GM18951 (cell line): ENCODE results near the gene METTL25.

Source experiments
- POLR2A ChIP-seq: IDR thresholded peaks from 4 replicates; pipeline ENCODE4 v1.6.1; 2011; ENCODE audit warnings: mild to moderate bottlenecking; ENCODE audit not compliant: insufficient read length, insufficient read depth; ENCODE audit errors: extremely low read depth
- in situ Hi-C: fragments of 300-500 bp; cut with MboI; formaldehyde crosslinking; loops from one replicate; pipeline ENCODE4 v1.12.0; 2022; ENCODE audit warnings: low sequenced_read_pairs, mixed read lengths, inconsistent platforms; ENCODE audit not compliant: unreplicated experiment

The METTL25 gene

GRCh38 chr12:82414926-82415325, 56.6 kb downstream of the METTL25 start:
- in situ Hi-C loops, result no loop called here

GRCh38 chr12:82415402-82415801, 57.1 kb downstream of the METTL25 start:
- in situ Hi-C loops, result no loop called here
- TF ChIP-seq POLR2A, result no peak

More at GRCh38 chr12:82414926-82415325, 56.6 kb downstream of the METTL25 start:
- no peak for TF ChIP-seq POLR2A

GRCh38 chr12:82425241-82425640, 66.9 kb downstream of the METTL25 start:
- TF ChIP-seq POLR2A, result no peak
- in situ Hi-C loops, result no loop called here

GRCh38 chr12:82426081-82426480, 67.8 kb downstream of the METTL25 start:
- TF ChIP-seq POLR2A, result no peak
- in situ Hi-C loops, result no loop called here

- in situ Hi-C loops, result no loop called here
- no peak for TF ChIP-seq POLR2A
Measured at GRCh38 chr12:82426586-82426985, 68.3 kb downstream of the METTL25 start.

GRCh38 chr12:82430541-82431145, 72.3 kb downstream of the METTL25 start:
- no peak for TF ChIP-seq POLR2A
- in situ Hi-C loops, result no loop called here

- TF ChIP-seq POLR2A, result no peak
- in situ Hi-C loops, result no loop called here
Measured at GRCh38 chr12:82434392-82434911, 76.1 kb downstream of the METTL25 start.

GRCh38 chr12:82436354-82436753, 78.0 kb downstream of the METTL25 start:
- TF ChIP-seq POLR2A, result no peak
- in situ Hi-C loops, result no loop called here

GRCh38 chr12:82437744-82438143, 79.4 kb downstream of the METTL25 start:
- in situ Hi-C loops, result no loop called here
- TF ChIP-seq POLR2A, result no peak

- TF ChIP-seq POLR2A, result no peak
- in situ Hi-C loops, result no loop called here
Measured at GRCh38 chr12:82438356-82438755, 80.0 kb downstream of the METTL25 start.

GRCh38 chr12:82440885-82441284, 82.6 kb downstream of the METTL25 start:
- TF ChIP-seq POLR2A, result no peak
- in situ Hi-C loops, result no loop called here

GRCh38 chr12:82448911-82449578, 90.7 kb downstream of the METTL25 start:
- in situ Hi-C loops, result no loop called here
- no peak for TF ChIP-seq POLR2A

GRCh38 chr12:82456633-82457032, 98.3 kb downstream of the METTL25 start:
- TF ChIP-seq POLR2A, result no peak
- in situ Hi-C loops, result no loop called here

- in situ Hi-C loops, result no loop called here
- no peak for TF ChIP-seq POLR2A
Measured at GRCh38 chr12:82458101-82458500, 99.8 kb downstream of the METTL25 start.

- no peak for TF ChIP-seq POLR2A
- in situ Hi-C loops, result no loop called here
Measured at GRCh38 chr12:82461393-82461792, 103.1 kb downstream of the METTL25 start.

- no peak for TF ChIP-seq POLR2A
- in situ Hi-C loops, result no loop called here
Measured at GRCh38 chr12:82461836-82462235, 103.5 kb downstream of the METTL25 start.
